ENCODE results near the gene ZNF490. TPM values are rescaled to one million over a fixed set of nuclear protein-coding genes. Genes with fewer than 3 reads are reported as not detected.
A peak's percentile ranks its signal among the peaks of the same experiment; 100 is the strongest.
"Not testable (repeated sequence)": the region's sequence is repeated elsewhere in the genome, so short reads cannot be mapped to it uniquely, and the experiment has no call there.

ZNF490 gene
- total and polyA plus RNA-seq, 12 donors, result 0.34 to 10.9 (median 5.8) TPM

DNA sequence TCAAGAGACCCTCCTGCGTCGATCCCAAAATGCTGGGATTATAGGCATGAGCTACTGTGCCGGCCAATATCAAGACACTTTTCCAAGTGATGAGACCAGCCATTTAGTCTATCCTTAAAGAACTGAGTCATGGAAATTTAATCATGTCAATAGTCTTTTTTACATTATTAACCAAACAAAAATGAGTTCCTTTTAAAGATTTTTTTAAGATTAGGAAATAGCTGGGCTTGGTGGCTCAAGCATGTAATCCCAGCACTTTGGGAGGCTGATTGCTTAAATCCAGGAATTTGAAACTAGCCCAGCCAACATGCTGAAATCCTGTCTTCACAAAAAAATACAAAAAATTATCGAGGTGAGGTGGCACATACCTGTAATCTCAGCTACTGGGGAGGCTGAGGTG is 42.7 kb downstream of the ZNF490 start:
- Histone ChIP-seq H3K9me3 (replicated peaks in 1 of 3) (no peaks in the 10 kb centered on the region), H3K4me1 (replicated peaks in 1 of 2) (no peaks in the 10 kb centered on the region), H3K36me3 (replicated peaks in 1 of 2) (no peaks in the 10 kb centered on the region), H3K27me3 (no peaks in the 10 kb centered on the region), H3K4me3 (no peak overlapping the region), H3K27ac (no peak overlapping the region)
- intact Hi-C loops (cut with DNase I), result loop anchor here (10.0 kb wide), 2 partner anchors 107 to 277 kb away; no protein-coding TSS in a partner anchor
- 81 to 88% (median 83%) methylated on average over 4 of the region's 4 CpGs for WGBS, 4 donors
- DNase-seq, result no peak
- no peak for TF ChIP-seq POLR2A (IDR thresholded peaks at IDR 0.05)
- TF ChIP-seq, protein P1, sequence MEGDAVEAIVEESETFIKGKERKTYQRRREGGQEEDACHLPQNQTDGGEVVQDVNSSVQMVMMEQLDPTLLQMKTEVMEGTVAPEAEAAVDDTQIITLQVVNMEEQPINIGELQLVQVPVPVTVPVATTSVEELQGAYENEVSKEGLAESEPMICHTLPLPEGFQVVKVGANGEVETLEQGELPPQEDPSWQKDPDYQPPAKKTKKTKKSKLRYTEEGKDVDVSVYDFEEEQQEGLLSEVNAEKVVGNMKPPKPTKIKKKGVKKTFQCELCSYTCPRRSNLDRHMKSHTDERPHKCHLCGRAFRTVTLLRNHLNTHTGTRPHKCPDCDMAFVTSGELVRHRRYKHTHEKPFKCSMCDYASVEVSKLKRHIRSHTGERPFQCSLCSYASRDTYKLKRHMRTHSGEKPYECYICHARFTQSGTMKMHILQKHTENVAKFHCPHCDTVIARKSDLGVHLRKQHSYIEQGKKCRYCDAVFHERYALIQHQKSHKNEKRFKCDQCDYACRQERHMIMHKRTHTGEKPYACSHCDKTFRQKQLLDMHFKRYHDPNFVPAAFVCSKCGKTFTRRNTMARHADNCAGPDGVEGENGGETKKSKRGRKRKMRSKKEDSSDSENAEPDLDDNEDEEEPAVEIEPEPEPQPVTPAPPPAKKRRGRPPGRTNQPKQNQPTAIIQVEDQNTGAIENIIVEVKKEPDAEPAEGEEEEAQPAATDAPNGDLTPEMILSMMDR (IDR thresholded peaks at IDR 0.05), result no peak

DNA sequence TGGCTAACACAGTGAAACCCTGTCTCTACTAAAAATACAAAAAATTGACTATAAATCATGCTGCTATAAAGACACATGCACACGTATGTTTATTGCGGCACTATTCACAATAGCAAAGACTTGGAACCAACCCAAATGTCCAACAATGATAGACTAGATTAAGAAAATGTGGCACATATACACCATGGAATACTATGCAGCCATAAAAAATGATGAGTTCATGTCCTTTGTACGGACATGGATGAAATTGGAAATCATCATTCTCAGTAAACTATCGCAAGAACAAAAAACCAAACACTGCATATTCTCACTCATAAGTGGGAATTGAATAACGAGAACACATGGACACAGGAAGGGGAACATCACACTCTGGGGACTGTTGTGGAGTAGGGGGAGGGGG is 44.2 kb downstream of the ZNF490 start:
- H3K36me3 ChIP-seq (replicated peaks in 1 of 2); H3K9me3 ChIP-seq (replicated peaks in 1 of 3); H3K27me3 ChIP-seq; DNase-seq; H3K27ac ChIP-seq; H3K4me1 ChIP-seq (replicated peaks in 1 of 2); H3K4me3 ChIP-seq: not testable (repeated sequence)
- 82 to 91% (median 88%) methylated on average over 4 to 5 of the region's 5 CpGs for WGBS, 4 donors
- intact Hi-C loops (cut with DNase I), result loop anchor here (10.0 kb wide), 2 partner anchors 108 to 278 kb away; no protein-coding TSS in a partner anchor

DNA sequence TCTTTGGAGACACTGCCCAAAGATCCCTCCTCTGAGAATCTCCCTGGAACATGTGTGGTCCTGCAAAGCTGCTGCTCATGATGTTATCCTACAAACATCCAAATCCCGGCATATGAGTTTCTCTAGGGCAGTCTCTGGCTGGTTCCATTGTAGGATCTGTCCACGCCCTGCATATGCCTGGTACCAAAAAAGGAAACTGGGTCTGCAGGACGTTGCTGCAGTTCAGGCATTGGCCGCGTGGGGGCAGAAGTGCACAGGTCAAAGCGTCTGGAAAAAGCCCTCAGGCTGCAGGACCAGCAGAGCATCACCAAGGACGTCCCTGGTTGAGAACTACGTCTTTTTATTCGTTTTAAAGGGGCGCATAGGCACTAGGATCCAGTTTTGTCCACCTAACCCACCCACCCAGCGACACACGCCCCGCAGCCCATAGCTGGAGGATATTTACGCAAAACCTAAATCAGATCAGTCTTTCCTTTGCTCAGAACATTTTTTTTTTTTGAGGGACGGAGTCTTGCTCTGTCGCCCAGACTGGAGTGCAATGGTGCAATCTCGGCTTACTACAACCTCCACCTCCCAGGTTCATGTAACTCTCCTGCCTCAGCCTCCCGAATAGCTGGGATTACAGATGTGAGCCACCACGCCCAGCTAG is 46.5 kb downstream of the ZNF490 start:
- peak; percentile 83 to 97 (median 88) for DNase-seq
- Histone ChIP-seq H3K27ac (no peak overlapping the region), H3K27me3 (no peaks in the 10 kb centered on the region), H3K4me1 (replicated peaks in 1 of 2) (no peaks in the 10 kb centered on the region), H3K4me3 (no peak overlapping the region), H3K36me3 (replicated peaks in 1 of 2) (no peaks in the 10 kb centered on the region), H3K9me3 (replicated peaks in 1 of 3) (no peaks in the 10 kb centered on the region)
- 15 to 22% (median 18%) methylated on average over 17 to 19 of the region's 19 CpGs for WGBS, 4 donors
- TF ChIP-seq POLR2A (IDR thresholded peaks at IDR 0.05), result no peak
- TF ChIP-seq, protein P1 (IDR thresholded peaks at IDR 0.05), result peak; percentile 85 to 97 (median 92)
- intact Hi-C loops (cut with DNase I), result loop anchor here (5.0 to 10.0 kb wide), 3 partner anchors 108 to 281 kb away; no protein-coding TSS in a partner anchor

DNA sequence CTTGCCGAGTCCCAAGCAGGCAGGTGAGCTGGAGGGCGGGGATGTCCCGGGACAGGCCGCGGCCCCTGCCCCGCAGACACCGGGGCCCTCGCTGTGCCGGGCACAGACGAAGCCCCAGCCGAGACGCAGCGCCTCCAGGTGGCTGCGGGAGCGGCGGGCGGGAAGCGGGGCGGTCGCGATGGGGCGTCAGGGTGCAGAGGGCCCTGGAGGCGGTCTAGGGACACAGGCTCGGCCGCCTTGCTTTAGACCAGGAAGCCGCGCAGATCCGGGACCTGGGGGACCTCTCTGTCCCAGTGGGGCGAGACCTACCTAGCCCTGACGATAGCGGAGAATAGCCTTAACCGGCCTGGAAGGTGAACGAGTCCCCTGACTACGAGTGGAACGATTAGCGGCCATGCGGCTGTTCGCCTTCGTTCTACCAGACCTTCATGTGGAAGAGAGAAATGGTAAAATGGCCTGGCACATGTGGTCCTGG is 55.1 kb downstream of the ZNF490 start:
- H3K27me3 ChIP-seq, result no peaks in the 10 kb centered on the region
- H3K4me1 ChIP-seq (replicated peaks in 1 of 2), result peaks cover 3 to 5% of the 10 kb centered on the region in 2 donors
- H3K4me3 ChIP-seq, result no peak overlapping the region
- no peaks in the 10 kb centered on the region for H3K36me3 ChIP-seq (replicated peaks in 1 of 2)
- DNase-seq, result no peak
- 39 to 73% (median 51%) methylated on average over 14 to 39 of the region's 39 CpGs for WGBS, 4 donors
- TF ChIP-seq POLR2A (IDR thresholded peaks at IDR 0.05), result no peak
- TF ChIP-seq, protein P1 (IDR thresholded peaks at IDR 0.05), result no peak
- H3K27ac ChIP-seq, result no peak overlapping the region
- intact Hi-C loops (cut with DNase I), result no loop called here
- no peaks in the 10 kb centered on the region for H3K9me3 ChIP-seq (replicated peaks in 1 of 3)

All from adrenal gland (tissue), 12 donors.